Stimulated activated CD4-positive, alpha-beta T cell treated with anti-CD3 and anti-CD28 coated beads, Interleukin-15, amount 100 ng/mL, for 24 hours (primary cell): ENCODE results near the gene VOPP1.

Experiments
- DNase-seq: peaks from one replicate; pipeline ENCODE4 v3.0.0-alpha.2; 2020

The VOPP1 gene

GRCh38 chr7:55458351-55458750 is 114.0 kb downstream of the VOPP1 start:
- DNase-seq = no peak

DNA sequence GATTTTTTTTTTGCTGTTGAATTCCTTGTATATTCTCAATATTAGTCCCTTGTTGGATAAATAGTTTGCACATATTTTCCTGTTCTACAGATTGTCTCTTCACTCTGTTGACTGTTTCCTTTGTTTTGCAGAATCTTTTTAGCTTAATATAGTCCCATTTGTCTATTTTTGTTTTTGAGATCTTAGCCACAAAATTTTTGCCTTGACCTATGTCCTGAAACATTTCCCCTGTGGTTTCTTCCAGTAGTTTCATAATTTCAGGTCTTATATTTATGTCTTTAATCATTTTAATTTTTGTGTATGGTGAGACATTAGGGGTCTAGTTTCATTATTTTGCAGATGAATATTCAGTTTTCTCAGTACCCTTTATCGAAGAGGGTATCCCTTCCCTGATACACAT is 114.5 kb downstream of the VOPP1 start:
- DNase-seq = no peak

- no peak for DNase-seq
Measured at GRCh38 chr7:55452971-55453370, 119.3 kb downstream of the VOPP1 start.

DNA sequence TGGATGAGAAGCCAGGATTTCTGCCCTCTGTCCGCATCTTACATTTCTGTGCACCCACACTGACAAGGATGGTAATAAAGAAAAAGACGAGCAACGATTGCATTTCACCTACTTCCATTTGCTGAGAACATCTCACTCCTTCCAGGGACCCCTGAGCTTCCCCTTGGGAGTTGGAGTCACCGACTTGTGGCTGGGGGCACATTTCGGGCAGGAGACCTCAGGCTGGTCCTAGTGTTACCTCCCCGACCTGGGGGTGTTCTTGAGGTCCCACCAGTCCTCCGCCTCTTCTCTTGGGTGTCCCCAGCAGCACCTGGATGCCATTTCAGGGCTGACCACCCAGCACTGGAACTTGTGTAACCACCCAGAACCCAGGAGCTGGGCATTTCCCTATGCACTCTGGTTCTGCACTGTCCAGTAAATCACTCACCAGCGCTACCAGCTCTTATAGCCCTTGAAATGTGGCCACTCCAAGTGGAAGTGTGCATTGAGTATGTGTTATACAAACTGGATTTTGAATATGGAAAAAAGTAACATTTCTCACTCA is 122.2 kb downstream of the VOPP1 start:
- no peak for DNase-seq

GRCh38 chr7:55449205-55449991 is 122.9 kb downstream of the VOPP1 start:
- no peak for DNase-seq

- DNase-seq = no peak
Measured at GRCh38 chr7:55448526-55448925, 123.8 kb downstream of the VOPP1 start.

DNA sequence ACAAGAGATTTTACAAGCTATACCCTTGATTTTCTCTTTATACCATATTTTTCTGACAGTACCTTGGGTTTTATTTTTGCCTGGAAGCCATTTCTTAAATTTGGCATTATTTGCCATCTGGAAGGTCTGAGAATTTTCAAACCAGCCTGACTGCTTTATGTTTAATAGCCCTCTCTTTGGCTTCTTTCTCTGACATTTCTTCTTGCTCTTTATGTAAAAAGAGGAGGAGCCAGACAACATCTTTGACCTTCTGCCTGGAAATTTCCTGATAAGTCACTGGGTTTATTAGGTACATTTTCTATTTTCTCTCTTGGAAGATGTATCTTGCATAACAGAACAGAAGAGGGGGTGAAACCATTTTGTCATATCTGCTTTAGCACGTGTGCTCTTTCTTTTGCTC is 127.5 kb downstream of the VOPP1 start:
- DNase-seq = no peak

DNA sequence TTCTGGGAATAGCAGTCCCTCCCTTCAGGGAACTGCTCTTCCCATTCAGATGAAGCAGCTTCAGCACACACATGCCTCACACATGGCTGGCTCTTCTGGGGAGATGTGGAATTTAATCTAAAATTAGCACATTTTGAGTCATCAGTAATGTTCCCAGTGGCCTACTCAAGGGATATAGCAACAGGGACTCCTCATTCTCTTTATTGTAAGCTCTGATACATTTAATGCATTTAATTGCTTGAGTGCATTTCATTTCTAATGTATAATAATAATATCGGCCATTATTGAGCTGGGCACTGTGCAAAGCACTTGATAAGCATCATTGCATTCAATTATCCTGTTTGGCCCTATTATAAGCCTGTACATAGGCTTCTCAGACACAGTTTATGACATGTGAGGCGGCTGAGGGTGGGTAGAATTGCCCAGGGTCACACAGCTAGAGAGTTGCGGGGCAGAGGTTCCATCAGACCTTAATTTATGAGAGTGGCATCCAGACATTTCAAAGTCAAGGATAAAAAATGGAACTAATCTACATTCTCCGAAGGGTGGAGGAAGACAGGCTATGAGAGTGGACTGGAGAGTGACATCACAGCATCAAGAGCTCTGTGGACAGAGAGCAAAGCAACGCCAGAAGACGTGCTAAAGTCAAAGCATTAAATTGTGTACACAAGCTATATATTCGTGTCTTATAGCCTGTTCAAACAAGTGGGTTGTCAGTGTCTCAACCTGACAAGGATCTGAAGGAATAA is 130.4 kb downstream of the VOPP1 start:
- no peak for DNase-seq

DNA sequence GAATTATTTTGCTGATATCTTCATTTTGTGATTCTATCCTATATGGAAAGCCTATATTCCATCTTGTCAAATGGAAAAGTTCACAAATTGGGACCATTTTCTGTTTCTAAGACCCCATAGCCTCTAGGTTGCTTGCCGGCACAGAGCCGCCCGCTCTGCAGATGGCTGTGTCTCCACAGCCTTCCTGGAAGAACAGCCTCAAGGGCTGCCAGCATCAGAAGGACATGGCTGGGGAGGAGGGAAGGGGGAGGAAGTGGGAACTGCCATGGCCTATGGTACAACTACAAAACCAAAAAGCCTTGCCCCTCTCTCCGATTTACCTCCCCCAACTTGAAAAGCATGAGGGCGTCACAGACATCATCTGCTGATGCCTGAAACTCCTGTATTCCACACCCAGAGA is 131.3 kb downstream of the VOPP1 start:
- DNase-seq = no peak

DNA sequence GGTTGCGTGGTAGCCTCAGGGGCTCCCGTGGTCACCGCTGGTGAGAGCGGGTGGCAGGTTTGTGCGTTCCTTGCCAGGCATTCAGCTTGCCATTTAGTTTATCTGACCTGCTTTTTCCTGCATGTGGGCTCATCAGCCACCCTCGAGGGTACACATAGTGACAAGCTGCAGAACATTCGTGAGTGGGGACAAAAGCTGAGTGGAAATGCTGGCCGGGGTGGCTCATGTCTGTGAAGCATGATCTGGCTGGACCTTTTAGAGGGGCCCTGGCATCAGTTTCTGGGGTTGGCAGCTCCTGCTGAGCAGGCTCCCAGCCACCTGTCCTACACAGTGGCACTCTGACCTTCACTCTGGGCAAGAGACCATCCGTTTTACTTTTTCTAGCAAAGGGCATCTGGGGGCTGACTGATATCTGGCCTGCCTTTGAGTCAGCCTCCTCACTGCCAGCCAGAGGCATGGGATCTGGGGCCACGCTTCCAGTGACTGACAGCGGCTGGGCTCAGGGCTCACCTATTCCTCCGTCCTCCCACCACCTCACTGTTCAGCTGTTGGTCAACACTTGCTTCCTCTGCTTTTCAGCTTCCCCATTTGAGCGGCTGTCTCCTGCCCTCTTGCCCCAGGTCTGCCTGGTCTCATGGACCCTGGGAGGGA is 132.1 kb downstream of the VOPP1 start:
- no peak for DNase-seq

GRCh38 chr7:55439627-55440026 is 132.7 kb downstream of the VOPP1 start:
- DNase-seq = no peak

GRCh38 chr7:55438757-55439525 is 133.4 kb downstream of the VOPP1 start:
- DNase-seq = no peak

DNA sequence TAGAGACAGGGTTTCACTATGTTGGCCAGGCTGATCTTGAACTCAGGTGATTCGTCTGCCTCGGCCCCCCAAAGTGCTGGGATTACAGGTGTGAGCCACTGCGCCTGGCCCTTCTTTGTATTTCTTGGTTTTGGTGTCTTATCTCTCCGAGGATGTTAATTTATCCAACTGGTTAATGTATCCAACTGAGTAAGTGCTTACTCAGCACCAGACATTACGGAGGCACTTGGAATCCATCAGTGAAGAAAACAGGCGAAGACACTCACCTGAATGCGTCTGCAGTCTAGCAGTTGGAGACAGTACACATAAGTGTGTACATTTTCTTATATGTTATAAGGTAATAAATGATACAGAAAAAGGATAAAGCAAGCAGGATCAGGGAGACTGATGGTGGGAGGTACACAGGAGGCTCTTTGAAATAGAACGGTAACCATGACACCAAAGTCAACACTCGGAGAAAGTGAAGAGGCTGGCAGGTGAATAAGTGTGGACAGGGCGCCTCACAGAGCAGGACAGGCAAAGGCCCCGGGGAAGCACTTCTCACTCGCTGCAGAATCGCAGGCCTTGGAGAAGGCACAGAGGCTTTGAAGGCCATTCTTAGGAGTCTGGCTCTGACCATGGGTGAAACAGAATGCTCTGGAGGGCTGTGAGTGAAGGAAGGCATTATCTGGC is 134.1 kb downstream of the VOPP1 start:
- DNase-seq = no peak

DNA sequence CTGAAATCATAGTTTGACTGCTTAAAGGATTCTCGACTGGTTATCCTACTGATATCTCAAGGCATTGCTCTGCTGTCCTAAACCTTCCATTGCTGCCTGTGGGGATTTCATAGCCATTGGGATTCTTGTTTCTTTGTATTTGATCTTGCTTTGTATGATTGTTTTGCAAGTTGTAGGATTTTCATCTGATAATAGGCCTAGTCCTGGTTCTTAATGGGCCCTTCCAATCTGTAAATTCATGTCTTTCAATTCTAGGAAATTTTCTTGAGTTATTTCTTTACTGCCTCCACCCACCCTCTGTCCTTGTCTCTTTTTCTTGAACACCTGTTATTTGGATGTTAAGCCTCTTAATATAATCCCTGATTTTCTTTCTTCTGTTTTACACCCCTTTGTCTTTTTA is 134.9 kb downstream of the VOPP1 start:
- no peak for DNase-seq

GRCh38 chr7:55436457-55436856 is 135.8 kb downstream of the VOPP1 start:
- DNase-seq = no peak

- DNase-seq = no peak
Measured at GRCh38 chr7:55435466-55435865, 136.8 kb downstream of the VOPP1 start.

DNA sequence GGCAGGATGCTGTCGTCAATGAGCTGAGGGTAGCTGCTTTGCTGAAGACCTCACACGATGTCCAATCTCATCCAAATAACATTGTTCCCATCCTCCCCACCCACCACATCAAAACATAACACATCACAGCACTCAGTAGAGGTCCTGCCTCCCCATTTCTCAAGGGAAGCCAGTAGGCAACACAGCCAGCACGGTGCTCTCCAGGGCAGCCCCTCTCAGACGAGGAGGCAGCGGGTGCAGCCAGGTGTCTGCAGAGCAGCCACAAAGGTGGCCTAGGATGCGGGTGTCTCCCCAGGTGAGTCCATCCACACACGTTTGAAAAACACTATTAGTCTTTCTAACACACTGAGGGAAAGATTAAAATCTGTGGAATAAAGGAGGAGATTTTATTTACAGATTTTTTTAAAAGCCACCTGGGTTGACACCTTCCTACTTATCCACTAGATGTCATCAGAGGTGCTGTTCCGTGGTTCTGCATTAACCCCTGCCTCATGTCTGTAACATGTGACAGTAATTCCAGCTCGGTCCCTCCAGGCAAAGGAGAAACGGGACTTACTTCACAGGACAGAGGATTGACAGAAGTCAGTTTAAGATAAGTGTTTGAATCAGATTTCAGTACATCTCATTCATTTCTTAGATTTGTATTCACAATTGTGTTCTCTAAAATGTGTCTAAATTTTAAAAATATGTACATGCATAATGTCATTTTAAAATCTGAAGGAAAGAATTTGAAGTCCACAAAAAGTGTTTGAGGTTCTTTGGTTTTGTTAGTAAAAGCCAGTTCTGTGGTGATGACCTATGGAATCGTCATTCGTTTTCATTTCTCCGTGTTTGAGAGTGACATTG is 139.1 kb downstream of the VOPP1 start:
- DNase-seq = no peak

GRCh38 chr7:55432506-55432905 is 139.8 kb downstream of the VOPP1 start:
- DNase-seq = no peak

DNA sequence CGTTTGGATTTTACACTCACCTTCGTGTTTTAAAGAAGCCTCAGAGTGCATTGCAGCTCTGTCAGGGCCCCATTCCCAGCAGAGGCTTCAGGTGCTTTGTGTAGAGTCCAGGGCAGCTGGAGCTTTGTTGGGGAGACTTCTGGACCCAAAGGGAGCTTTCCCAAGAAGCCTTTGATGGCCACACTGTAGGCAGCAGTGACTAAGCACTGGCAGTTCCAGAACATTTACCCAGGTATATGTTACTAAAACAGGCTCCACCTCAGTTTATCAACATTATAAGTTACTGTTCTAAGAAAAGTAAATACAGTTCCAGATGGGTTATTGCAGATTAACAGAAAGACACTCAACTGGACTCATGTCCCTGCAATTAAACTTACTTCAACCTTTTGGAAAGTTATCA is 140.4 kb downstream of the VOPP1 start:
- no peak for DNase-seq

- no peak for DNase-seq
Measured at GRCh38 chr7:55429835-55430499, 142.3 kb downstream of the VOPP1 start.

DNA sequence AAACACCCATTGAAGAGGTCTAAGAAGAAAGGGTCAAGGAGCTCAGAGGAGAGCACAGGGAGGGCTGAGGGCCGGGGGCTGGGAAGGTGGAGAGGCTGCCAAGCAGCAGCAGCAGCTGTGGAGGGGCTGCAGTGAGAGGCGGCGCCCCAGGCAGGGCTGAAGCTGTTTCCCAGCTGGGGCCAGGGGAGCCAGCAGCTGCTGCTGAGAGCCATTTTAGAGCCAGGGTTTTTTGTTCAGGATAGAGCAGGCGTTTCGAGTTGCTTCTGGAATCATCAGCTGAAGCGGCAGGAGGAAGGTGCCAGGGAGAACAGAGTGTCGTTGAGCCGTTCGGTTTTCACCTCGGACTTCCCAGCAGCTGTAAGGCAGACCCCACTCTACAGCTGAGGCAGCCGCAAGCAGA is 144.5 kb downstream of the VOPP1 start:
- no peak for DNase-seq
